GM23338 (cell line): ENCODE measurements around the gene FRS2. TPM values are rescaled to one million over a fixed set of nuclear protein-coding genes. Genes with fewer than 3 reads are reported as not detected.

Experiments
- ATAC-seq: fragments of 200-7000 bp; cut with Tn5 transposase; 3 replicates; pipeline ENCODE4 v1.9.1; 2020
- DNase-seq: peaks from one replicate; pipeline ENCODE4 v3.0.0-alpha.2; 2015; ENCODE audit warnings: low spot score
- H2AFZ ChIP-seq: fragments of 200-600 bp; sonication (generic); 2 replicates; pipeline ENCODE4 v1.8.0; 2016; ENCODE audit warnings: antibody characterized with exemption, mild to moderate bottlenecking, moderate library complexity
- H3F3A ChIP-seq: fragments of 200-600 bp; sonication (generic); replicated peaks from 2 replicates; pipeline ENCODE4 v1.8.0; 2017; ENCODE audit warnings: antibody characterized with exemption, mixed run types, low read depth
- H3K27ac ChIP-seq: fragments of 200-600 bp; sonication (generic); 2 replicates; pipeline ENCODE4 v1.6.1; 2016; ENCODE audit warnings: low read depth
- H3K27me3 ChIP-seq: fragments of 200-600 bp; sonication (generic); 2 replicates; pipeline ENCODE4 v1.8.0; 2016; ENCODE audit warnings: mild to moderate bottlenecking, mixed run types, moderate library complexity; ENCODE audit not compliant: insufficient read depth
- H3K36me3 ChIP-seq: fragments of 200-600 bp; sonication (generic); 2 replicates; pipeline ENCODE4 v1.8.0; 2016; ENCODE audit warnings: mild to moderate bottlenecking; ENCODE audit not compliant: insufficient read depth
- H3K4me1 ChIP-seq: fragments of 200-600 bp; sonication (generic); 2 replicates; pipeline ENCODE4 v1.8.0; 2016; ENCODE audit warnings: mild to moderate bottlenecking, moderate library complexity; ENCODE audit not compliant: insufficient read depth
- H3K4me2 ChIP-seq: fragments of 200-600 bp; sonication (generic); 2 replicates; pipeline ENCODE4 v1.7.1; 2017; ENCODE audit warnings: mixed run types
- H3K4me3 ChIP-seq: fragments of 200-600 bp; sonication (generic); 2 replicates; pipeline ENCODE4 v1.6.1; 2016; ENCODE audit warnings: mixed run types
- H3K79me2 ChIP-seq: fragments of 200-600 bp; sonication (generic); replicated peaks from 2 replicates; pipeline ENCODE4 v1.8.0; 2017; ENCODE audit warnings: mild to moderate bottlenecking; ENCODE audit not compliant: insufficient read depth
- H3K9me2 ChIP-seq: fragments of 200-600 bp; sonication (generic); 2 replicates; pipeline ENCODE4 v1.8.0; 2017; ENCODE audit not compliant: insufficient read depth
- H4K20me1 ChIP-seq: fragments of 200-600 bp; sonication (generic); replicated peaks from 2 replicates; pipeline ENCODE4 v1.8.0; 2017; ENCODE audit warnings: mild to moderate bottlenecking; ENCODE audit not compliant: insufficient read depth
- H3K27ac Mint-ChIP-seq: 2 replicates; pipeline ENCODE4 v1.8.0; 2020; ENCODE audit warnings: inconsistent platforms, mild to moderate bottlenecking, moderate library complexity, mixed read lengths
- H3K27me3 Mint-ChIP-seq: 3 replicates; pipeline ENCODE4 v1.8.0; 2022; ENCODE audit warnings: low read depth, mild to moderate bottlenecking, moderate library complexity, mixed read lengths, inconsistent platforms; ENCODE audit not compliant: insufficient read depth, poor library complexity
- H3K36me3 Mint-ChIP-seq: 3 replicates; pipeline ENCODE4 v1.8.0; 2021; ENCODE audit warnings: low read depth, mild to moderate bottlenecking, inconsistent platforms, moderate library complexity, mixed read lengths
- H3K4me1 Mint-ChIP-seq: 3 replicates; pipeline ENCODE4 v1.8.0; 2020; ENCODE audit warnings: mild to moderate bottlenecking, inconsistent platforms, mixed read lengths
- H3K4me3 Mint-ChIP-seq: 3 replicates; pipeline ENCODE4 v1.8.0; 2021; ENCODE audit warnings: moderate library complexity, mild to moderate bottlenecking, inconsistent platforms, mixed read lengths
- H3K9me3 Mint-ChIP-seq: 3 replicates; pipeline ENCODE4 v1.8.0; 2020; ENCODE audit warnings: moderate library complexity, mild to moderate bottlenecking, inconsistent platforms, mixed read lengths
- EZH2phosphoT487 ChIP-seq: fragments of 200-600 bp; sonication (generic); IDR thresholded peaks from one replicate; pipeline ENCODE4 v1.8.1; 2018; ENCODE audit warnings: antibody characterized with exemption; ENCODE audit not compliant: unreplicated experiment
- STAT1 ChIP-seq: IDR thresholded peaks from one replicate; pipeline ENCODE4 v1.6.1; 2016; ENCODE audit warnings: antibody characterized with exemption; ENCODE audit not compliant: unreplicated experiment
- ZNF114 ChIP-seq: fragments of 250-450 bp; sonication (Bioruptor Pico); IDR thresholded peaks from 2 replicates; pipeline ENCODE4 v1.5.0; 2020; ENCODE audit warnings: mild to moderate bottlenecking, moderate library complexity
- ZNF331 ChIP-seq: fragments of 250-450 bp; sonication (Bioruptor Pico); IDR thresholded peaks from 2 replicates; pipeline ENCODE4 v1.5.0; 2020; ENCODE audit warnings: low read depth, mild to moderate bottlenecking, moderate library complexity
- polyA plus RNA-seq: library from polyadenylated mRNA; unstranded; fragments of >200 nt; fragmentation: Nextera tagmentation; extraction: Ambion mirVana; gene quantifications from 2 replicates; pipeline ENCODE4 v1.2.1, GENCODE V29; 2016
- total RNA-seq: library from RNA; depleted of rRNA; stranded (reverse); fragments of >200 nt; shearing (Covaris generic); gene quantifications from 2 replicates; pipeline ENCODE4 v1.2.3, GENCODE V29; 2014
- TF ChIP-seq, protein P1 (sequence below): fragments of 250-450 bp; sonication (Bioruptor Pico); IDR thresholded peaks from 2 replicates; pipeline ENCODE4 v1.5.0; 2020; ENCODE audit warnings: mild to moderate bottlenecking, moderate library complexity
- TF ChIP-seq, protein P2 (sequence below), 2 experiments: fragments of 200-600 bp in 1 of 2; sonication (generic) in 1 of 2; conservative IDR thresholded peaks; 2 replicates each; pipeline versions ENCODE4 v1.5.1 to v1.6.1; 2016 to 2017; ENCODE audit warnings: antibody characterized with exemption in 2 of 2, low read depth in 2 of 2, mild to moderate bottlenecking in 2 of 2, moderate library complexity in 1 of 2

FRS2 gene
- total and polyA plus RNA-seq, 2 experiments from 2014 or later: 34.3 to 45.0 TPM

DNA sequence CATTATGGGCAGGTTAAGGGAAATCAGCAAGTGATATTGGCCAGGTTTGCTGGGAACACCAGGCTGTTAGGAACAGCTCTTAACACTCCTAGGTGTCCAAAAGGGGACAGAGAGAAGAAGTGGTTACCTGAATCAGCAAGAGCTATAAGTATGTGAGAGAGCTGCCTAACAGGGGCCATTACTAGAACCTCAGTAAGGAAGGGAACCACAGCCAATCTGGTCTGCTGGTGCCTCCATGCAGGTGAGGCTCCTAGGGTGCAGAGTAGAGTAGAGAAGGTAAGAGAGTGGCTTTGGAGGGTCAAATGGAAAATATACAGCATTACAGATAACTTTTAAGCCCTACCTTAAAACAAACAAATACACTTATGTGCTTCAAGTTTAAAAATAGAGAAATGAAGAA lies 78.5 kb downstream of the FRS2 start (continued):
- TF ChIP-seq, protein P1, sequence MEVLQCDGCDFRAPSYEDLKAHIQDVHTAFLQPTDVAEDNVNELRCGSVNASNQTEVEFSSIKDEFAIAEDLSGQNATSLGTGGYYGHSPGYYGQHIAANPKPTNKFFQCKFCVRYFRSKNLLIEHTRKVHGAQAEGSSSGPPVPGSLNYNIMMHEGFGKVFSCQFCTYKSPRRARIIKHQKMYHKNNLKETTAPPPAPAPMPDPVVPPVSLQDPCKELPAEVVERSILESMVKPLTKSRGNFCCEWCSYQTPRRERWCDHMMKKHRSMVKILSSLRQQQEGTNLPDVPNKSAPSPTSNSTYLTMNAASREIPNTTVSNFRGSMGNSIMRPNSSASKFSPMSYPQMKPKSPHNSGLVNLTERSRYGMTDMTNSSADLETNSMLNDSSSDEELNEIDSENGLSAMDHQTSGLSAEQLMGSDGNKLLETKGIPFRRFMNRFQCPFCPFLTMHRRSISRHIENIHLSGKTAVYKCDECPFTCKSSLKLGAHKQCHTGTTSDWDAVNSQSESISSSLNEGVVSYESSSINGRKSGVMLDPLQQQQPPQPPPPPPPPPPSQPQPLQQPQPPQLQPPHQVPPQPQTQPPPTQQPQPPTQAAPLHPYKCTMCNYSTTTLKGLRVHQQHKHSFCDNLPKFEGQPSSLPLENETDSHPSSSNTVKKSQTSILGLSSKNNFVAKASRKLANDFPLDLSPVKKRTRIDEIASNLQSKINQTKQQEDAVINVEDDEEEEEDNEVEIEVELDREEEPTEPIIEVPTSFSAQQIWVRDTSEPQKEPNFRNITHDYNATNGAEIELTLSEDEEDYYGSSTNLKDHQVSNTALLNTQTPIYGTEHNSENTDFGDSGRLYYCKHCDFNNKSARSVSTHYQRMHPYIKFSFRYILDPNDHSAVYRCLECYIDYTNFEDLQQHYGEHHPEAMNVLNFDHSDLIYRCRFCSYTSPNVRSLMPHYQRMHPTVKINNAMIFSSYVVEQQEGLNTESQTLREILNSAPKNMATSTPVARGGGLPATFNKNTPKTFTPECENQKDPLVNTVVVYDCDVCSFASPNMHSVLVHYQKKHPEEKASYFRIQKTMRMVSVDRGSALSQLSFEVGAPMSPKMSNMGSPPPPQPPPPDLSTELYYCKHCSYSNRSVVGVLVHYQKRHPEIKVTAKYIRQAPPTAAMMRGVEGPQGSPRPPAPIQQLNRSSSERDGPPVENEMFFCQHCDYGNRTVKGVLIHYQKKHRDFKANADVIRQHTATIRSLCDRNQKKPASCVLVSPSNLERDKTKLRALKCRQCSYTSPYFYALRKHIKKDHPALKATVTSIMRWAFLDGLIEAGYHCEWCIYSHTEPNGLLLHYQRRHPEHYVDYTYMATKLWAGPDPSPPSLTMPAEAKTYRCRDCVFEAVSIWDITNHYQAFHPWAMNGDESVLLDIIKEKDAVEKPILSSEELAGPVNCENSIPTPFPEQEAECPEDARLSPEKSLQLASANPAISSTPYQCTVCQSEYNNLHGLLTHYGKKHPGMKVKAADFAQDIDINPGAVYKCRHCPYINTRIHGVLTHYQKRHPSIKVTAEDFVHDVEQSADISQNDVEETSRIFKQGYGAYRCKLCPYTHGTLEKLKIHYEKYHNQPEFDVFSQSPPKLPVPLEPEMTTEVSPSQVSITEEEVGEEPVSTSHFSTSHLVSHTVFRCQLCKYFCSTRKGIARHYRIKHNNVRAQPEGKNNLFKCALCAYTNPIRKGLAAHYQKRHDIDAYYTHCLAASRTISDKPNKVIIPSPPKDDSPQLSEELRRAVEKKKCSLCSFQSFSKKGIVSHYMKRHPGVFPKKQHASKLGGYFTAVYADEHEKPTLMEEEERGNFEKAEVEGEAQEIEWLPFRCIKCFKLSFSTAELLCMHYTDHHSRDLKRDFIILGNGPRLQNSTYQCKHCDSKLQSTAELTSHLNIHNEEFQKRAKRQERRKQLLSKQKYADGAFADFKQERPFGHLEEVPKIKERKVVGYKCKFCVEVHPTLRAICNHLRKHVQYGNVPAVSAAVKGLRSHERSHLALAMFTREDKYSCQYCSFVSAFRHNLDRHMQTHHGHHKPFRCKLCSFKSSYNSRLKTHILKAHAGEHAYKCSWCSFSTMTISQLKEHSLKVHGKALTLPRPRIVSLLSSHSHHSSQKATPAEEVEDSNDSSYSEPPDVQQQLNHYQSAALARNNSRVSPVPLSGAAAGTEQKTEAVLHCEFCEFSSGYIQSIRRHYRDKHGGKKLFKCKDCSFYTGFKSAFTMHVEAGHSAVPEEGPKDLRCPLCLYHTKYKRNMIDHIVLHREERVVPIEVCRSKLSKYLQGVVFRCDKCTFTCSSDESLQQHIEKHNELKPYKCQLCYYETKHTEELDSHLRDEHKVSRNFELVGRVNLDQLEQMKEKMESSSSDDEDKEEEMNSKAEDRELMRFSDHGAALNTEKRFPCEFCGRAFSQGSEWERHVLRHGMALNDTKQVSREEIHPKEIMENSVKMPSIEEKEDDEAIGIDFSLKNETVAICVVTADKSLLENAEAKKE (CRISPR knock-in tag): no peak
- TF ChIP-seq, protein P2, sequence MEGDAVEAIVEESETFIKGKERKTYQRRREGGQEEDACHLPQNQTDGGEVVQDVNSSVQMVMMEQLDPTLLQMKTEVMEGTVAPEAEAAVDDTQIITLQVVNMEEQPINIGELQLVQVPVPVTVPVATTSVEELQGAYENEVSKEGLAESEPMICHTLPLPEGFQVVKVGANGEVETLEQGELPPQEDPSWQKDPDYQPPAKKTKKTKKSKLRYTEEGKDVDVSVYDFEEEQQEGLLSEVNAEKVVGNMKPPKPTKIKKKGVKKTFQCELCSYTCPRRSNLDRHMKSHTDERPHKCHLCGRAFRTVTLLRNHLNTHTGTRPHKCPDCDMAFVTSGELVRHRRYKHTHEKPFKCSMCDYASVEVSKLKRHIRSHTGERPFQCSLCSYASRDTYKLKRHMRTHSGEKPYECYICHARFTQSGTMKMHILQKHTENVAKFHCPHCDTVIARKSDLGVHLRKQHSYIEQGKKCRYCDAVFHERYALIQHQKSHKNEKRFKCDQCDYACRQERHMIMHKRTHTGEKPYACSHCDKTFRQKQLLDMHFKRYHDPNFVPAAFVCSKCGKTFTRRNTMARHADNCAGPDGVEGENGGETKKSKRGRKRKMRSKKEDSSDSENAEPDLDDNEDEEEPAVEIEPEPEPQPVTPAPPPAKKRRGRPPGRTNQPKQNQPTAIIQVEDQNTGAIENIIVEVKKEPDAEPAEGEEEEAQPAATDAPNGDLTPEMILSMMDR (conservative IDR thresholded peaks at IDR 0.05; ENCODE audit: low read depth in 2 of 2): no peak
- TF ChIP-seq ZNF331: no peak

DNA sequence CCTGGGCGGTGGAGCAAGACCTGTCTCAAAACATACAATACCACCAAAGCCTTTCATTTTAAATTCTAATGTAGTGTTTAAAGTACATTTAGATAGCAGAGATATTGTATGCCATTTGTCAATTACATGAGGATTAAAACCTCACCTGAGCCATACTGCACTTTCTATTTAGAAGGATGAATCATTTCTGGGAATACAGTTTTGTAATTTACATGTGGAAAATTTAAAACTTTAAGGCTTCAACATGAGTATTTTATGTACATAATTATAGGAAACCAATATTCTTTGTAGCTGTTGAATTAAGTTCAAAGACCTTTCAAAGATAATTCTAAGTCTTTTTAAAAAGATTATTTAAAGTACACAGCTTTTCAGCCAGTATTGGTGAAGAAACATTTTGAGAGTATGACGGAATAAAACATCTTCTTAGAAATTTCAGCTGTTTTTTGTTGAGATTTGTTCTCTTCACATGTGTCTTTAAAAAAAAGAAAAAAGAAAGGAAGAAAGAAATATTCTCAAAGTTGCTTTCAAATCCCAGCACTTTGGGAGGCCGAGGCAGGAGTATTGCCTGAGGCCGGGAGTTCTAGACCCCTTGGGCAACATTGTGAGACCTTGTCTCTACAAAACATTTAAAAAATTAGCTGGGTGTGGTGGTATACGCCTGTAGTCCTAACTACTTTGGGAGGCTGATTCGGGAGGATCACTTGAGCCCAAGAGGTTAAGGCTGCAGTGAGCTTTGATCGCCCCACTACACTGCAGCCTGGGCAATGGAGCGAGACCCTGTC lies 80.6 kb downstream of the FRS2 start:
- Mint-ChIP-seq H3K27ac (no peak overlapping the region), H3K4me3 (no peak overlapping the region), H3K36me3 (peaks cover 3% of the 10 kb centered on the region; the same call in 2 of the 3 replicates), H3K4me1 (peaks cover 8% of the 10 kb centered on the region), H3K27me3 (no peaks in the 10 kb centered on the region), H3K9me3 (no peaks in the 10 kb centered on the region)
- no peak overlapping the region for H3K4me2 ChIP-seq
- H3K4me1 ChIP-seq: no peaks in the 10 kb centered on the region
- H3F3A ChIP-seq: no peaks in the 10 kb centered on the region
- no peak overlapping the region for H2AFZ ChIP-seq
- H3K27ac ChIP-seq: no peak overlapping the region
- no peak overlapping the region for H3K4me3 ChIP-seq
- H3K9me2 ChIP-seq: no peaks in the 10 kb centered on the region
- ATAC-seq (no peak), DNase-seq (no peak)
- peaks cover 6% of the 10 kb centered on the region for H3K79me2 ChIP-seq
- H4K20me1 ChIP-seq: 0 out of 2 replicates have a peak, but pooled peaks cover 3% of the 10 kb centered on the region
- no peaks in the 10 kb centered on the region for H3K36me3 ChIP-seq
- no peaks in the 10 kb centered on the region for H3K27me3 ChIP-seq
- TF ChIP-seq EZH2phosphoT487 (no peak), ZNF114 (CRISPR knock-in tag) (no peak), ZNF331 (no peak), STAT1 (no peak)
- TF ChIP-seq, protein P2 (conservative IDR thresholded peaks at IDR 0.05; ENCODE audit: low read depth in 2 of 2): no peak
